ENCODE data around the gene CD84. TPM values are rescaled to one million over a fixed set of nuclear protein-coding genes. Genes with fewer than 3 reads are reported as not detected.

CD84 gene
- total RNA-seq, 1 donor from 2014 or later: not detected

DNA sequence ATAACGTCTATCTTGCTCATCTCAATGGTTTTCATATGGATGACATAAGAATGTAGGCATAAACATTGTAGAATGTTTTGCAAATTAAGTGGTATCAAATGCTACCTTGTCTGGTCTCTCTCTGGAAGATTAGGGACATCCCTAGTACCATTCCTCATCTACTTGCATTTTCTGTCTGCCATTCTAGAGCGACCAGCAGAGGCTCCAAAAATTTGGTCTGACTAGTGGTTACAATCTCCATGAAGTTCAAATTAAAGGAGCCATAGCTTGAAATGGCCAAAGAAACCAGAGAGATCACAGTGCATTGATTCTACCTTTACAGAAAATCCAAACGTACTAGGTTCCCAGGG, 1.1 kb downstream of the CD84 start:
- no peak for DNase-seq (ENCODE audit: low spot score)
- H3K27me3 Mint-ChIP-seq (ENCODE audit: low read depth): peaks cover 23% of the 10 kb centered on the region
- TF ChIP-seq, protein P1, sequence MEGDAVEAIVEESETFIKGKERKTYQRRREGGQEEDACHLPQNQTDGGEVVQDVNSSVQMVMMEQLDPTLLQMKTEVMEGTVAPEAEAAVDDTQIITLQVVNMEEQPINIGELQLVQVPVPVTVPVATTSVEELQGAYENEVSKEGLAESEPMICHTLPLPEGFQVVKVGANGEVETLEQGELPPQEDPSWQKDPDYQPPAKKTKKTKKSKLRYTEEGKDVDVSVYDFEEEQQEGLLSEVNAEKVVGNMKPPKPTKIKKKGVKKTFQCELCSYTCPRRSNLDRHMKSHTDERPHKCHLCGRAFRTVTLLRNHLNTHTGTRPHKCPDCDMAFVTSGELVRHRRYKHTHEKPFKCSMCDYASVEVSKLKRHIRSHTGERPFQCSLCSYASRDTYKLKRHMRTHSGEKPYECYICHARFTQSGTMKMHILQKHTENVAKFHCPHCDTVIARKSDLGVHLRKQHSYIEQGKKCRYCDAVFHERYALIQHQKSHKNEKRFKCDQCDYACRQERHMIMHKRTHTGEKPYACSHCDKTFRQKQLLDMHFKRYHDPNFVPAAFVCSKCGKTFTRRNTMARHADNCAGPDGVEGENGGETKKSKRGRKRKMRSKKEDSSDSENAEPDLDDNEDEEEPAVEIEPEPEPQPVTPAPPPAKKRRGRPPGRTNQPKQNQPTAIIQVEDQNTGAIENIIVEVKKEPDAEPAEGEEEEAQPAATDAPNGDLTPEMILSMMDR (IDR thresholded peaks at IDR 0.05): no peak
- H3K4me1 Mint-ChIP-seq (ENCODE audit: low read depth): no peaks in the 10 kb centered on the region
- H3K36me3 Mint-ChIP-seq (ENCODE audit: low read depth): no peaks in the 10 kb centered on the region
- no peak overlapping the region for H3K4me3 Mint-ChIP-seq (ENCODE audit: unreplicated experiment)
- H3K27ac Mint-ChIP-seq (ENCODE audit: unreplicated experiment): no peak overlapping the region
- H3K9me3 Mint-ChIP-seq (ENCODE audit: low read depth): peaks cover 3% of the 10 kb centered on the region

DNA sequence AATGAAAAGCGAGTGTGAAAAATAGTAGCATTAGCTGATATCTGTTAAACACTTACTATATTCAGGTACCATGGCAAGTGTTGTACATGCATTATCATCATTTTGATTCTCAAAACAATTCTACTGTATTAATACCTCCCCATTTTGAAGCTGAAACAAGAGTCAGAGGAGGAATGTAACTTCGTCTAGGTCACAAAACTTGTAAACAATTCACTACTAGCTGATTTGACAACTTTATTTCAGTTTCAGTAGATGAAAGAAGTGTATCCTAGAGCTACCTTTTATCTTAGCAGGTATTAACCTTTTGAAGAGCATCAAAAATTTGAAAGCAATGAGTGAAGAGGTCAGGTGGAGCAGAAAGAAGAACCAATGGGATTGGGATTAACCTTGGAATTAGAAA, 1.6 kb downstream of the CD84 start:
- Mint-ChIP-seq H3K36me3 (ENCODE audit: low read depth) (no peaks in the 10 kb centered on the region), H3K4me3 (ENCODE audit: unreplicated experiment) (no peak overlapping the region), H3K27me3 (ENCODE audit: low read depth) (peaks cover 23% of the 10 kb centered on the region), H3K4me1 (ENCODE audit: low read depth) (no peaks in the 10 kb centered on the region), H3K9me3 (ENCODE audit: low read depth) (no peaks in the 10 kb centered on the region), H3K27ac (ENCODE audit: unreplicated experiment) (no peak overlapping the region)
- no peak for DNase-seq (ENCODE audit: low spot score)
- TF ChIP-seq, protein P1 (IDR thresholded peaks at IDR 0.05): no peak

DNA sequence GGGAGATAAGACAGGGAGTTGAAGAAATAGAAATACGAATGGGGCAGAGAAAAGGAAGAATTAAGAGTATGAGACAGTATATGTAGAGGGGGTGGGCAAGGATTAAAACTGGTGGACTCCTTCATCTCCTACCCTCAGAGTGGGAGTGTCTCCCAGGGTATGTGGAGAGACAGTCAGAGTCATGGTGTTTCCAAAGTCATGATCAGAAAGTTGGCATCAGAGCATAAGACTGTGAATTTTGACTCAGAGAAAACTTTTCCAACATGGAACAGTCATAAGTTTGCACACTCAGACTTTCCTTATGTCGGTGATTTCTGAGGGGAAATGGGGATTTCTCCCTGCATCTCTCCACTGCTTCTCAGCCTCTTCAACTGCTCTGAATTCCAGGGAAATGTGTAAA, 2.4 kb downstream of the CD84 start:
- H3K4me1 Mint-ChIP-seq (ENCODE audit: low read depth): no peaks in the 10 kb centered on the region
- TF ChIP-seq, protein P1 (IDR thresholded peaks at IDR 0.05): no peak
- no peaks in the 10 kb centered on the region for H3K9me3 Mint-ChIP-seq (ENCODE audit: low read depth)
- no peak for DNase-seq (ENCODE audit: low spot score)
- peaks cover 23% of the 10 kb centered on the region for H3K27me3 Mint-ChIP-seq (ENCODE audit: low read depth)
- no peaks in the 10 kb centered on the region for H3K36me3 Mint-ChIP-seq (ENCODE audit: low read depth)
- H3K4me3 Mint-ChIP-seq (ENCODE audit: unreplicated experiment): no peak overlapping the region
- H3K27ac Mint-ChIP-seq (ENCODE audit: unreplicated experiment): no peak overlapping the region

DNA sequence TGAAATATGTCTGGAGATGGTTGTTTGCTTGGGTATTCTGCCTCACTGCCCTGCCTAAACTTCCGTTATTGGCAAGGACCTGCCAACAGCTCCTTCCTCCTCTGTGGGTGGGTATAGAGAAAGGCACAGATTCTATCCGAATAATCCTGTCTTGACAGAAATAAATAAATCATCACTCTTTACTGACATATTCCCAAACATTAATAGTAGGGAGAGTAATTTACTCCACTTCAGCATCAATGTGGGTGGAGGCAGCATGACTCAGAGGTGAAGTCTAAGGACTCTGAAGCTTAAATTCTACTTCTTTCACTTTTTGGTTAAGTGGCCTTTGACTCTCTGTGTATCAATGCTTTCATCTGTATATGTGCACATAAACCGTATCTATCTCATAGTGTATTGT, 2.9 kb downstream of the CD84 start:
- DNase-seq (ENCODE audit: low spot score): no peak
- TF ChIP-seq, protein P1 (IDR thresholded peaks at IDR 0.05): no peak
- peaks cover 24% of the 10 kb centered on the region for H3K27me3 Mint-ChIP-seq (ENCODE audit: low read depth)
- H3K9me3 Mint-ChIP-seq (ENCODE audit: low read depth): no peaks in the 10 kb centered on the region
- no peaks in the 10 kb centered on the region for H3K4me1 Mint-ChIP-seq (ENCODE audit: low read depth)
- no peak overlapping the region for H3K4me3 Mint-ChIP-seq (ENCODE audit: unreplicated experiment)
- H3K36me3 Mint-ChIP-seq (ENCODE audit: low read depth): no peaks in the 10 kb centered on the region
- no peak overlapping the region for H3K27ac Mint-ChIP-seq (ENCODE audit: unreplicated experiment)

DNA sequence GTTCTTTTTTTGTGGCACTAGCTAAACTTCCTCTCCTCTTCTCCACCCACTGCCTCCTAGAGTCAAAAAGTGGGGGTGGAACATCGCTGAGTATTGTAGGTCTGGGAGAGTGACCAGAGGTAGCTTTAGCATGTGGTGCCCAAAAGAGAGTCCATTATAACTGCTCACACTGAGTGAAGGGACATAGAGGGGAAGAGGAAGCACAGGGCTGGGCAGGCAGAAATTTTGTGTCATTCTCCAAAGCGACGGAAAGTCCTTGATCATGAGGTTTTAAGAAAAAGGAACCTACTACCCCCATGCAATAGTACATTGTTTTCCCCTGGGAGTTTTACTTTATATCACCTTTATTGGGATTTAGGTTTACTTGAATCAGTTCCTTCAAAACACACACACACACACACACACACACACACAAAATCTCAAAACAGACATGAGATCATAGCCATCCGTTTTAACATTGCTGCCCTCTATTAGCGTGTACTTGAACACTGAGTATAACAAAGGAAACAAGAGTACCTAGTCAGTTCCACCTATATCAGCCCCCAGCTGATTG, 4.1 kb downstream of the CD84 start:
- Mint-ChIP-seq H3K4me1 (ENCODE audit: low read depth) (no peaks in the 10 kb centered on the region), H3K27me3 (ENCODE audit: low read depth) (peaks cover 27% of the 10 kb centered on the region), H3K36me3 (ENCODE audit: low read depth) (no peaks in the 10 kb centered on the region), H3K27ac (ENCODE audit: unreplicated experiment) (no peak overlapping the region), H3K9me3 (ENCODE audit: low read depth) (no peaks in the 10 kb centered on the region), H3K4me3 (ENCODE audit: unreplicated experiment) (no peak overlapping the region)
- TF ChIP-seq, protein P1 (IDR thresholded peaks at IDR 0.05): no peak
- DNase-seq (ENCODE audit: low spot score): no peak
